ENCODE results near the gene OR6K3.

Gene OR6K3

DNA sequence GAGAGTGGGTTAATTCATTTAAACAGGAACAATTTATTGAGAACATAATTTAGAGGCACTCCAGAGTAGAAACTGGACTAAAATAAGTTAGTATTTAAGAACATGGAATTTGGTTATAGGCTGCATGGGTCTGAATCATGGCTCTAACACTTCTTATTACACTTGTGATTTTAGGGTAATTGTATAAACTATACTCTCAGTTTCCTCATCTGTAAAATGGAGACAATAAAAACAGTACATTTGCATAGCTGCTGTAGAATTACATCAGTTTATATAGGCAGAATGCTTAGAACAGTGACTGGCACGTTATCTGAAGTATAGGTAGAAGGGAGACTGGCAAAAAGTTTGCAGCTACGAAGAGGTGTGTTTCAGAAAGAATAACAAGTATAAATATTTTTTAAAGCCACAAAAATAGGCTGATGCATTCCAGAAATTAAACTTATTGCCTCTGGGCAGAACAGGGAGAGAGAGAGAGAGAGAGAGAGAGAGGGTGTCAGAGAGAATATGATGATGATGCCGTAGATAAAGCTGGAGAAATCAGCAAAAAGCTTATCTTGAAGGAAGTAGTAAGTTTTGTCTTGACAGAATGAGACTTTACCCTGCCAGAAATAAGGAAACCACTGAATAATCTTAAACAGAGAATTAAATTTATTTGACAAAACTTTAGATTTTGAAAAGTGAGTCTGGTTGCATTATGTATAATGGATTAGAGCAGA lies 8.1 kb upstream of the OR6K3 start:
- H3K4me3 ChIP-seq (ENCODE audit: low read depth, low read length) = no peak overlapping the region
- DNase-seq (ENCODE audit: low read depth) = no peak
- TF ChIP-seq CTCF (conservative IDR thresholded peaks at IDR 0.05; ENCODE audit: low read depth, low read length) = no peak

DNA sequence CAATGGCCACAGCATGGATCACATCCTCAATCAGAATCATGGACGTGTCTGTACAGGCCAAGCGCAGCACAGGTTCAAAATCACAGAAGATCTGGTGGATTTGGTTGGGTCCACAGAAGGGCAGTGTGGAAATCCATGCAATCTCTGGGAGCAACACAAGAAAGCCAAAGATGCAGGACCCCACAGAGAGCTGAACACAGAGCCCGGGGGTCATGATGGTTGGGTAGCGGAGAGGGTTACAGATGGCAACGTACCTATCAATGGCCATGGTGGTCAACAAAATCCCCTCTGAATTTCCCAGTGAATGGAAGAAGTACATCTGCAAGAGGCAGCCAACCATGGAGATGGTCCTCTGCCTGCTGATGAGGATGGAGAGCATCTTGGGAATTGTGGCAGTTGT lies 3.9 kb upstream of the OR6K3 start:
- H3K4me3 ChIP-seq (ENCODE audit: low read depth, low read length) = no peak overlapping the region
- no peak for TF ChIP-seq CTCF (conservative IDR thresholded peaks at IDR 0.05; ENCODE audit: low read depth, low read length)
- no peak for DNase-seq (ENCODE audit: low read depth)

DNA sequence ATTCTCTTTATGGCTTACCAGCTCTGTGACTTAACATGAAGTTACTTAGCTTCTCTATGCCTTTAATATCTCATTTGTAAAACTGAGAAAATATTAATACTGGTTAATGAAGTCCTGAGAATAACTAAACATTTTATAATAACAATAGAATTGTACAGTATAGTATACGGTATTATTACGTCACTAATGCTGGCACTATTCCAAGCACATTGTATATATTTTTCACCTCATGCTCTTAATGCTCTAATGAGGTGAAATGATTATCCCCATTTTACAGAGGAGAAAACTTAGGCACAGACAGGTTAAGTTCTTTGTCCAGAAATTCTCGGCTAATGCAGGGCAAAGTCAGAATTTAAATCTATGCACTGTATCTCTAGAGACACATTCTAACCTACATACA lies 856 bp downstream of the OR6K3 start:
- H3K4me3 ChIP-seq (ENCODE audit: low read depth, low read length) = no peak overlapping the region
- no peak for DNase-seq (ENCODE audit: low read depth)
- TF ChIP-seq CTCF (conservative IDR thresholded peaks at IDR 0.05; ENCODE audit: low read depth, low read length) = no peak

DNA sequence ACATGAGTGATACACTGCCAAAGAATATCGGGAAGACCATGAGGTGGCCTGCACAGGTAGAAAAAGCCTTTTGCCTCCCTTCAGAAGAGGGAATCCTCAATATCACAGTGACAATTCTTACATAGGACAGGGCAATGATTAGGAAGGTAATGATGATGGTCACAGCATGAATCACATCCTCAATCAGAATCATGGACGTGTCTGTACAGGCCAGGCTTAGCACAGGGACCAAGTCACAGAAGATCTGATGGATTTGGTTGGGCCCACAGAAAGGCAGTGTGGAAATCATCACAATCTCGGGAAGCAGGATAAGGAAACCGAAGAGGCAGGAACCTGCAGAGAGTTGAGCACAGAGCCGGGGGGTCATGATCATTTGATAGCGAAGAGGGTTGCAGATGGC lies 3.2 kb downstream of the OR6K3 start:
- TF ChIP-seq CTCF (conservative IDR thresholded peaks at IDR 0.05; ENCODE audit: low read depth, low read length) = no peak
- DNase-seq (ENCODE audit: low read depth) = no peak
- H3K4me3 ChIP-seq (ENCODE audit: low read depth, low read length) = no peak overlapping the region

GRCh38 chr1:158716335-158716734 lies 4.2 kb downstream of the OR6K3 start:
- no peak overlapping the region for H3K4me3 ChIP-seq (ENCODE audit: low read depth, low read length)
- TF ChIP-seq CTCF (conservative IDR thresholded peaks at IDR 0.05; ENCODE audit: low read depth, low read length) = no peak
- DNase-seq (ENCODE audit: low read depth) = no peak

DNA sequence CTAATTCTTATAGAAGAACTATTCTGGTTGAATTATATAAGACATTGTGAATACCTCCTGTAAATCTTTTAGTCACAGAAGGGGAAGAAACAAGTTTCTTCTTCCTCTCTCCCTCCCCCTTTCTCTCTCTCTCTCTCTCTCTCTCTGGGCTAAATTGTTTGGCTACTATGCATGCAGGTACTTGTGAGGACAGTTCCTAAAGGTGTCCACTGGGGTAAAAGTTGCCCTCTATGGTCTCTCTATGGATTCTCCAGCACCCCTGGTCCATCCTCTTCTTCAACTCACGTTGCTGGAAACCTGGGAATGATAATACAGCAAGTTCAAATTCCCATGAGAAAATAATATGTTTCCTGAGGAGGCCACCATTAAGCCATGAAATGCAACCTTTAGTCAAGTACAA lies 5.8 kb downstream of the OR6K3 start:
- DNase-seq (ENCODE audit: low read depth) = no peak
- TF ChIP-seq CTCF (conservative IDR thresholded peaks at IDR 0.05; ENCODE audit: low read depth, low read length) = no peak
- no peak overlapping the region for H3K4me3 ChIP-seq (ENCODE audit: low read depth, low read length)

- DNase-seq (ENCODE audit: low read depth) = no peak
- TF ChIP-seq CTCF (conservative IDR thresholded peaks at IDR 0.05; ENCODE audit: low read depth, low read length) = no peak
Observed at GRCh38 chr1:158711098-158711497, 9.4 kb downstream of the OR6K3 start.

More at GRCh38 chr1:158711098-158711497, 9.4 kb downstream of the OR6K3 start:
- no peak overlapping the region for H3K4me3 ChIP-seq (ENCODE audit: low read depth, low read length)
